Neural cell (in vitro differentiated cells): ENCODE results near the gene DPP6. TPM values are rescaled to one million over a fixed set of nuclear protein-coding genes. Genes with fewer than 3 reads are reported as not detected.

ENCODE experiments used
- H2AFZ ChIP-seq: fragments of 200-600, 300-800 bp; sonication (generic), shearing (Covaris generic); 2 replicates; pipeline ENCODE4 v1.6.0; 2014; ENCODE audit warnings: low read depth, mild to moderate bottlenecking, antibody characterized with exemption, low read length, moderate library complexity
- H3F3A ChIP-seq: fragments of 200-600 bp; shearing (Covaris generic); 2 replicates; pipeline ENCODE4 v1.6.1; 2016; ENCODE audit warnings: mild to moderate bottlenecking, moderate library complexity, mixed read lengths, antibody characterized with exemption, low read length; ENCODE audit not compliant: insufficient read depth, poor library complexity, severe bottlenecking
- H3K27ac ChIP-seq: fragments of 200-600, 300-800 bp; sonication (generic), shearing (Covaris generic); 2 replicates; pipeline ENCODE4 v1.5.1; 2014; ENCODE audit warnings: mild to moderate bottlenecking, low read length, moderate library complexity
- H3K27me3 ChIP-seq: fragments of 300-800, 200-600 bp; sonication (generic), shearing (Covaris generic); 2 replicates; pipeline ENCODE4 v1.6.0; 2014; ENCODE audit warnings: mild to moderate bottlenecking, low read depth, low read length, moderate library complexity; ENCODE audit not compliant: insufficient read depth
- H3K36me3 ChIP-seq: fragments of 300-800, 200-600 bp; sonication (generic), shearing (Covaris generic); 2 replicates; pipeline ENCODE4 v1.5.1; 2014; ENCODE audit warnings: mild to moderate bottlenecking, antibody characterized with exemption, low read length, moderate library complexity; ENCODE audit not compliant: insufficient read depth
- H3K4me2 ChIP-seq: fragments of 300-800, 200-600 bp; sonication (generic), shearing (Covaris generic); 2 replicates; pipeline ENCODE4 v1.6.0; 2014; ENCODE audit warnings: mild to moderate bottlenecking, low read length
- H3K4me3 ChIP-seq: fragments of 300-800, 200-600 bp; sonication (generic), shearing (Covaris generic); 2 replicates; pipeline ENCODE4 v1.5.1; 2014; ENCODE audit warnings: mild to moderate bottlenecking, low read length, moderate library complexity
- H3K79me2 ChIP-seq: fragments of 200-600 bp; shearing (Covaris generic); replicated peaks from 2 replicates; pipeline ENCODE4 v1.6.0; 2014; ENCODE audit warnings: mild to moderate bottlenecking, low read length, moderate library complexity; ENCODE audit not compliant: insufficient read depth
- H3K9ac ChIP-seq: fragments of 300-800, 200-600 bp; sonication (generic), shearing (Covaris generic); 2 replicates; pipeline ENCODE4 v1.6.1; 2016; ENCODE audit warnings: mild to moderate bottlenecking, low read length, mixed read lengths
- H3K9me2 ChIP-seq: fragments of 200-600 bp; shearing (Covaris generic); 2 replicates; pipeline ENCODE4 v1.6.1; 2016; ENCODE audit warnings: mild to moderate bottlenecking, low read length, mixed read lengths; ENCODE audit not compliant: insufficient read depth
- H3K9me3 ChIP-seq: fragments of 200-600, 300-800 bp; sonication (generic), shearing (Covaris generic); 2 replicates; pipeline ENCODE4 v1.6.1; 2016; ENCODE audit warnings: mild to moderate bottlenecking, mixed run types, low read length, moderate library complexity, mixed read lengths
- H4K20me1 ChIP-seq: fragments of 200-600 bp; shearing (Covaris generic); 2 replicates; pipeline ENCODE4 v1.6.1; 2016; ENCODE audit warnings: mild to moderate bottlenecking, mixed run types; ENCODE audit not compliant: insufficient read depth
- EP300 ChIP-seq: fragments of 450-650 bp; conservative IDR thresholded peaks from 2 replicates; pipeline ENCODE4 v1.6.1; 2014; ENCODE audit warnings: antibody characterized with exemption, mild to moderate bottlenecking, moderate library complexity; ENCODE audit not compliant: poor library complexity, severe bottlenecking
- EZH2 ChIP-seq: fragments of 200-600, 300-800 bp; shearing (Covaris generic), sonication (generic); IDR thresholded peaks from 2 replicates; pipeline ENCODE4 v1.6.1; 2014; ENCODE audit warnings: antibody characterized with exemption, low read length, borderline replicate concordance, mild to moderate bottlenecking; ENCODE audit not compliant: insufficient read depth, poor library complexity, severe bottlenecking
- MXI1 ChIP-seq: fragments of 450-650 bp; conservative IDR thresholded peaks from 2 replicates; pipeline ENCODE4 v1.6.1; 2014; ENCODE audit warnings: antibody characterized with exemption, mild to moderate bottlenecking; ENCODE audit not compliant: poor library complexity, severe bottlenecking
- POLR2AphosphoS5 ChIP-seq: IDR thresholded peaks from 2 replicates; pipeline ENCODE4 v1.6.1; 2012
- RAD21 ChIP-seq: fragments of 450-650 bp; conservative IDR thresholded peaks from 2 replicates; pipeline ENCODE4 v1.6.1; 2014; ENCODE audit warnings: antibody characterized with exemption, mild to moderate bottlenecking, moderate library complexity
- SMC3 ChIP-seq: fragments of 450-650 bp; conservative IDR thresholded peaks from 2 replicates; pipeline ENCODE4 v1.6.1; 2014; ENCODE audit warnings: antibody characterized with exemption, mild to moderate bottlenecking, moderate library complexity; ENCODE audit not compliant: poor library complexity
- TAF1 ChIP-seq: IDR thresholded peaks from 2 replicates; pipeline ENCODE4 v1.6.1; 2012; ENCODE audit warnings: low read depth
- polyA plus RNA-seq: library from polyadenylated mRNA; depleted of rRNA; stranded (reverse); fragments of >200 nt; gene quantifications from 2 replicates; pipeline ENCODE4 v1.2.3, GENCODE V29; 2014
- TF ChIP-seq, protein P1 (sequence below): fragments of 450-650 bp; IDR thresholded peaks from 2 replicates; pipeline ENCODE4 v1.5.1; 2014; ENCODE audit warnings: antibody characterized with exemption, mild to moderate bottlenecking, moderate library complexity; ENCODE audit not compliant: poor library complexity, severe bottlenecking
- TF ChIP-seq, protein P2 (sequence below): IDR thresholded peaks from 2 replicates; pipeline ENCODE4 v1.6.1; 2012; ENCODE audit warnings: borderline replicate concordance

DPP6 gene
- polyA plus RNA-seq, 1 donor from 2014 or later = 20.4 TPM

DNA sequence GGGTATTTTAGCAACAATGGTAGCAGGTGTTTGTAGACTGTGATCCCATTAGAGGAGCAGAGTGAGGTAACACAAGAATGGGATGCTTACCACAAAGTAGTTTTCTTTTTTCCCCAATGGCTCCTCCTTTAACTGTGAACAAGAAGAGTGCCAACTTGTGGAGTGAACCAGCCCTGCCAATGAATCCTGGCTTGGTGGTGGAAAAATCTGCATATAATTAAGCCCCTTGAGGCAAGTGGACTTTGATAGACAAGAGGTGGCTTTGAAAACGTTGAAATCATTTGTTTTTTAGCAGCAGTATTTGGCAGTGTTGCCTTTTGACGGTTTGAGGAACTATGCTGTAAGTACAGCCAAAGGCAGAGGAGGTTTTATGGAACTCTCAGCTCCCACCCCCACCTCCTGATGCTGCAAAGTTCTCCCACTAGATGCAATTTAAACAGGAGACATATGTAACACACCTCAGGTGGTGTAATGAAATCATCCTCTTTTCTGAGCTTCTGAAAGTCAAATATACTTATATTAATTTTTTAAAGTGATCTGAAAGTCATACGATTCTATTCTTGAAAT, 295.6 kb downstream of the DPP6 start:
- Histone ChIP-seq H2AFZ (no peak overlapping the region), H3K4me2 (no peak overlapping the region), H3K9me2 (no peaks in the 10 kb centered on the region), H3K36me3 (no peaks in the 10 kb centered on the region), H3K27me3 (no peaks in the 10 kb centered on the region), H3K9me3 (no peaks in the 10 kb centered on the region), H3F3A (no peaks in the 10 kb centered on the region), H3K4me3 (no peak overlapping the region), H3K27ac (no peak overlapping the region), H3K79me2 (no peaks in the 10 kb centered on the region), H3K9ac (no peak overlapping the region), H4K20me1 (no peaks in the 10 kb centered on the region)
- TF ChIP-seq, protein P1, sequence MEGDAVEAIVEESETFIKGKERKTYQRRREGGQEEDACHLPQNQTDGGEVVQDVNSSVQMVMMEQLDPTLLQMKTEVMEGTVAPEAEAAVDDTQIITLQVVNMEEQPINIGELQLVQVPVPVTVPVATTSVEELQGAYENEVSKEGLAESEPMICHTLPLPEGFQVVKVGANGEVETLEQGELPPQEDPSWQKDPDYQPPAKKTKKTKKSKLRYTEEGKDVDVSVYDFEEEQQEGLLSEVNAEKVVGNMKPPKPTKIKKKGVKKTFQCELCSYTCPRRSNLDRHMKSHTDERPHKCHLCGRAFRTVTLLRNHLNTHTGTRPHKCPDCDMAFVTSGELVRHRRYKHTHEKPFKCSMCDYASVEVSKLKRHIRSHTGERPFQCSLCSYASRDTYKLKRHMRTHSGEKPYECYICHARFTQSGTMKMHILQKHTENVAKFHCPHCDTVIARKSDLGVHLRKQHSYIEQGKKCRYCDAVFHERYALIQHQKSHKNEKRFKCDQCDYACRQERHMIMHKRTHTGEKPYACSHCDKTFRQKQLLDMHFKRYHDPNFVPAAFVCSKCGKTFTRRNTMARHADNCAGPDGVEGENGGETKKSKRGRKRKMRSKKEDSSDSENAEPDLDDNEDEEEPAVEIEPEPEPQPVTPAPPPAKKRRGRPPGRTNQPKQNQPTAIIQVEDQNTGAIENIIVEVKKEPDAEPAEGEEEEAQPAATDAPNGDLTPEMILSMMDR = no peak
- TF ChIP-seq RAD21 = no peak
- TF ChIP-seq, protein P2, sequence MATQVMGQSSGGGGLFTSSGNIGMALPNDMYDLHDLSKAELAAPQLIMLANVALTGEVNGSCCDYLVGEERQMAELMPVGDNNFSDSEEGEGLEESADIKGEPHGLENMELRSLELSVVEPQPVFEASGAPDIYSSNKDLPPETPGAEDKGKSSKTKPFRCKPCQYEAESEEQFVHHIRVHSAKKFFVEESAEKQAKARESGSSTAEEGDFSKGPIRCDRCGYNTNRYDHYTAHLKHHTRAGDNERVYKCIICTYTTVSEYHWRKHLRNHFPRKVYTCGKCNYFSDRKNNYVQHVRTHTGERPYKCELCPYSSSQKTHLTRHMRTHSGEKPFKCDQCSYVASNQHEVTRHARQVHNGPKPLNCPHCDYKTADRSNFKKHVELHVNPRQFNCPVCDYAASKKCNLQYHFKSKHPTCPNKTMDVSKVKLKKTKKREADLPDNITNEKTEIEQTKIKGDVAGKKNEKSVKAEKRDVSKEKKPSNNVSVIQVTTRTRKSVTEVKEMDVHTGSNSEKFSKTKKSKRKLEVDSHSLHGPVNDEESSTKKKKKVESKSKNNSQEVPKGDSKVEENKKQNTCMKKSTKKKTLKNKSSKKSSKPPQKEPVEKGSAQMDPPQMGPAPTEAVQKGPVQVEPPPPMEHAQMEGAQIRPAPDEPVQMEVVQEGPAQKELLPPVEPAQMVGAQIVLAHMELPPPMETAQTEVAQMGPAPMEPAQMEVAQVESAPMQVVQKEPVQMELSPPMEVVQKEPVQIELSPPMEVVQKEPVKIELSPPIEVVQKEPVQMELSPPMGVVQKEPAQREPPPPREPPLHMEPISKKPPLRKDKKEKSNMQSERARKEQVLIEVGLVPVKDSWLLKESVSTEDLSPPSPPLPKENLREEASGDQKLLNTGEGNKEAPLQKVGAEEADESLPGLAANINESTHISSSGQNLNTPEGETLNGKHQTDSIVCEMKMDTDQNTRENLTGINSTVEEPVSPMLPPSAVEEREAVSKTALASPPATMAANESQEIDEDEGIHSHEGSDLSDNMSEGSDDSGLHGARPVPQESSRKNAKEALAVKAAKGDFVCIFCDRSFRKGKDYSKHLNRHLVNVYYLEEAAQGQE = no peak
- TF ChIP-seq POLR2AphosphoS5 = no peak
- no peak for TF ChIP-seq EZH2
- TF ChIP-seq EP300 = no peak
- TF ChIP-seq MXI1 = no peak
- no peak for TF ChIP-seq SMC3
- TF ChIP-seq TAF1 = no peak

DNA sequence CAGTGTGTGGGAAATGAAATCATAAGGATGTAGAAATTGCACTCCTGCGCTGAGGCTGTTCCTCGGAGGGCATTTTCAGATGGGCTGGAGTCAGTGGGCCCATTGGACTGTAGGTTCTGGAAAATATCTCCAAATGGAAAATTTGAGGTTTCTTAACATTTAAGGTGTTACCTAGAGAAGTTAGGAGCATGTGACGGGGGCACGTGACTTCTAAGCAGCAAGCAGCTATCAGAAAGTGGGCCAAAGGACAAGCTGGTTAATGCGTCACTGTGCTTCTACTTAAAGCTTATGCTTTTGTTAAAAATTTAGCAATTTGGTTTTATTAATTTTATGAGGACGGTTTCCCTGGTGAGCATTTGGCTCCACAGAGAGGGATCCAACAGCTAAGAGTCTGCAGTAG, 298.7 kb downstream of the DPP6 start:
- H3K79me2 ChIP-seq = no peaks in the 10 kb centered on the region
- TF ChIP-seq POLR2AphosphoS5 (no peak), EP300 (no peak), SMC3 (no peak), MXI1 (no peak), RAD21 (no peak), TAF1 (no peak), EZH2 (no peak)
- TF ChIP-seq, protein P2 = no peak
- TF ChIP-seq, protein P1 = no peak
- no peak overlapping the region for H3K27ac ChIP-seq
- no peaks in the 10 kb centered on the region for H3K9me3 ChIP-seq
- no peaks in the 10 kb centered on the region for H3K9me2 ChIP-seq
- H3K36me3 ChIP-seq = no peaks in the 10 kb centered on the region
- no peak overlapping the region for H2AFZ ChIP-seq
- no peaks in the 10 kb centered on the region for H3F3A ChIP-seq
- no peak overlapping the region for H3K4me3 ChIP-seq
- H4K20me1 ChIP-seq = no peaks in the 10 kb centered on the region
- H3K9ac ChIP-seq = no peak overlapping the region
- no peaks in the 10 kb centered on the region for H3K27me3 ChIP-seq
- H3K4me2 ChIP-seq = no peak overlapping the region
